Measurements from ENCODE around the gene ALG3.

GRCh38 chr3:184218814-184219213, 29.9 kb downstream of the ALG3 start:
- TF ChIP-seq POLR2AphosphoS5 (IDR thresholded peaks at IDR 0.05; ENCODE audit: insufficient read depth, low read depth, low read length) (no peak), CTCF (IDR thresholded peaks at IDR 0.05; ENCODE audit: extremely low read depth in 1 of 2, insufficient read depth in 1 of 2, low read depth in 1 of 2, low read length in 2 of 2) (no peak), MAX (IDR thresholded peaks at IDR 0.05; ENCODE audit: insufficient read depth, insufficient read length) (no peak), POLR2A (IDR thresholded peaks at IDR 0.05; ENCODE audit: low read depth, low read length) (no peak), MYC (IDR thresholded peaks at IDR 0.05; ENCODE audit: low read depth, low read length) (no peak)

Measured in endothelial cell of umbilical vein (primary cell).